NCI-H146 (cell line): ENCODE results near the gene PCYT1B.
A peak's percentile ranks its signal among the peaks of the same experiment; 100 is the strongest.
"Not testable (repeated sequence)": the region's sequence is repeated elsewhere in the genome, so short reads cannot be mapped to it uniquely, and the experiment has no call there.

ENCODE experiments used
- DNase-seq: peaks from one replicate; lab custom pipeline; 2025; lab: John Stamatoyannopoulos, UW

Gene PCYT1B

DNA sequence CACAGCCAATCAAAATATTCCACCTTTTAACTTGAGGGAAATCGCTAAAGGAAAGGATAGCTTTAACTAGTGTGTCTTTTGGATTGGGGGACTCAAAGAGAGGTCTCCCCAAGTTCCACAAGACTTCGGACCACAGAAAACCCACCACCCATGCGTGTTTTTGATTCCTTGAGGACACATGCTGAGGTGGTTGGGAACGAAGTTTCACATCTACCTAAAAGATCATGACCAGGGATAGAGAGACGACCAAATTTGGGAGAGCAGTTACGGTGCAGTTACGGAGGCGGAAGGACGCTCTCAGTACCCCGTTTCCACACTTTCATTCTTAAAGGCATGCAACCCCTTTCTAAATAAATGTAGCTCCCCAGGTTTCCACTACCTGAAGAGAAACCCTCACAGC is 1.1 kb downstream of the PCYT1B start:
- DNase-seq, result no peak

DNA sequence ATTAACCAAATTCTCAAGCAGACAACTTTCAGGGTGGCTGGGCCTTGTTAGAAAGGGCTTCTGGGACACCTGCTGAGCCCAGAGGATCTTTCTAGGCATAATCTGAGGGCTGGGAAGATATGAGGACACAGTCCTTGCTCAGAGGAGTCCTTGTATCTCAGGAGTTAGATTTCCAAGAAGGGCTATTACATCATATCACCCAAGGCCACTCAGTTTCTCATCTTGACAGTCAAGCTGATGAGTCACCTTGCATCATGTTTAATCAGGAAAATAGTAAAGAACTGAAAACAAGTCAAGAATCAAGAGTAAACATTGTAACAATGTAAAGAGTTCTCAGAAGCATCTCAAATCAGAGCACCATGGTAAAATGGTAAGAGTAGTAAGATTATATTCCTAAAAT is 4.0 kb downstream of the PCYT1B start:
- no peak for DNase-seq

DNA sequence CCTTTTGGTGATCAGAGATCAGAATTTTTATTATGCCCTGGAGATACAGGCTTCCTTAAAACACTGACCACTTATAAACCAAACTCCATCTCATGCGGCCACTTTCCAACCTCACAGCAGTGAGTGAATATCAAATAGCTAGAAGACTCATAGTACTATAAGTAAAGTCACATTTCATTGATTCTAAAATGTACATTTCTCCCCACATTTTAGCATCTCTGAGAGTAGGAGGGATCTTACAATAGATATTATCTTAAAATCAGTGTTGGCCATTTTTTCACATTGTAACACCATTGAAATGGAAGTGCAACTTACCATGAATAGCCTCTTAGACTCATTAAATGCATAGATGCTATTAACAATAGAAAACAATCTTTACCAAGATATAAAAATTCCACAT is 17.4 kb downstream of the PCYT1B start:
- no peak for DNase-seq

DNA sequence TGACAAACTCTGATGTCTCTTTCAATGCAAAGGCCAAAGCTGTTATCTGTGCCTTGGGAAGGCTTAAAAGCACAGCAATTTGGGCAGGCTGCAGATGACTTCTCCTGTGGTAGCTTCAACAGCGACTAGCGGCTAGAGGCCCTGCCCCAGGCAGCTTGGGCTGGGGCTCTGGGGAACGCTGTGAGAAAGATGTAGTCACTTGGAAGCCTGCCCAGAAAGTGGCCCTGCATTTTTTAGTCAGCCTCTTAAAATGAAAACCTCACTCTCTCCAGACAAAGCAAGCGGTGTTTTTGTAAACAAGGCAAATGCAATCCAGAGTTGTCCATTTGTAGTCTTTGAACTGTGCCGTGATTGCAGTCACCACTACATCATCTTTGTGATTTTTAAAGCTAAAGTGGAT is 27.5 kb downstream of the PCYT1B start:
- no peak for DNase-seq

DNA sequence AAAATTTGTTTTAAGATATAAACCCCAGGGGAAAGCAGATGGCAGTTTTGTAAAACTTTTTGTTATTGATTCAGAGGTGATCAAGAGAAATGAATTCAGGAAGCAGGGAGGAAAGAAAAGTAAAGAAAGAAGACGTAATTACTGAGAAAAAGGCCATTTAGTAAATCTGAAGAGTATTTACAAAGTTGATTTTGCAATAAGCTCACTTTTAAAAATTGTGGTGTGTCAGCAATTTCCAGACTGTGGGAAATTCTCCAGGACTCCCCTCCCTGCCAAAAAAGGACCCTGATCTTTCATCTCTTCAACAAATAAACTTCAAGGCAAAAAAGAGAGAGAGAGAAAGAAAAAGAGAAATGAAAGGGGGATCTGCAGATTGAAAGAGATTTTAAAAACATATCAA is 36.6 kb downstream of the PCYT1B start:
- DNase-seq, result no peak

DNA sequence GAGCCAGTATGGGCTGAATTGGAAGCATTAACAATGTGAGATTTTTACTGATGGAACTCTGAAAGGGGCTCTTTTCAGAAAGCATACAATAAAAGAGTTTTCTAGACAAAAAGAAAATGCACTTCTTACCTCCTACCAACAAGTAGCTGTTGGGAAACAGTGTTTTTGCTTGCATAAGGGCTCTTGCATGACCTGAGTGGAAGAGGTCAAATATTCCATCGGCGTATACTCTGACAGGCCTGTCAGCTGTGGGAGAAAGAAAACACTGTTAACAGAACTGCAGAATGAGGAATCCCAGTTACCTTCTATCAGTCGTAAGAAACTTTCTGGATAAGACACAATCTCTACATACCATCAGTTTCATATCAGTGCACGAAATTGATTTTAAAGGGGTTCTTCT is 39.5 kb downstream of the PCYT1B start:
- no peak for DNase-seq

DNA sequence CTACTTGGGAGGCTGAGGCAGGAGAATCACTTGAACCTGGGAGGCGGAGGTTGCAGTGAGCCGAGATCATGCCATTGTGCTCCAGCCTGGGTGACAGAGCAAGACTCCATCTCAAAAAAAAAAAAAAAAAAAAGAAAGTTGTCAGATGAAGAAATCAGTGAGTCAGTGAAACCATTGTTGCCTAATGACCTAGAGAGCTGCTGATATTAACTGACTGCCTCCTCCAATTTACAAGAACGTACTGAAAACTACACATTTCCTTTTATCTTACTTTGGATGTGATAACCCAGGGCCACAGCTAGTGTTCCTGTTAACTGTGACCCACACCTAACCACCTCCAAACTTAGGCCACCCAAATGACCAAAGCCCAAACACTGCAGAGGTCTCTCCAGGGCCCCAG is 41.2 kb downstream of the PCYT1B start:
- not testable (repeated sequence) for DNase-seq

DNA sequence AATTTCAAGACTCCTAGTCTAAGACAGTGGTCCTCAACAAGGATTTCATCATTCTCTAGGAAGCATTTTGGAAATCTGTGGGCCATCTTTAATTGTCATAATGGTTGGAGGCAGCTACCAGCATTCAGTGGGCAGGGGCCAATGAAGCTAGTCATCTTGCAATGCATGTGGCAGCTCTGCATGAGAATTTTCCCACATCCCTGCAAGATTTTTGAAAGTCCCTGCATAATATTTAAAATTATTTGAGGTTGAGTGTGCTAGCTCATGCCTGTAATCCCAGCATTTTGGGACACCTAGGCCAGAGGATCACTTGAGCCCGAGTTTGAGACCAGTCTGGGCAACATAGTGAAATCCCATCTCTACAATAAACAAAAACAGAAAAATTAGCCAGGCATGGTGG is 44.0 kb downstream of the PCYT1B start:
- no peak for DNase-seq

DNA sequence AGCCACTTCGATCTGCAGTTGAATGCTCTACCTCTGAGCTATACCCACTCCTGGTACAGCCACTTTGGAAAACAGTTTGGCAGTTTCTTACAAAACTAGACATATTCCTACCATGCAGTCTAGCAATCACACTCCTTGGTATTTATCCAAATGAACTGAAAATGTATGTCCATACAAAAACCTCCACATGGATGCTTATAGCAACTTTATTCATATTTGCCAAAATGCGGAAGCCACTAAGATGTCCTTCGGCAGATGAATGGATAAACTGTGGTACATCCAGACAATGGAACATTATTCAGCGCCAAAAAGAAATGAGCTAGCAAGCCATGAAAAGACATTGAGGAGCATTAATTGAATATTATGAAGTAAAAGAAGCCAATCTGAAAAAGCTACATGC is 45.3 kb downstream of the PCYT1B start:
- DNase-seq, result no peak

DNA sequence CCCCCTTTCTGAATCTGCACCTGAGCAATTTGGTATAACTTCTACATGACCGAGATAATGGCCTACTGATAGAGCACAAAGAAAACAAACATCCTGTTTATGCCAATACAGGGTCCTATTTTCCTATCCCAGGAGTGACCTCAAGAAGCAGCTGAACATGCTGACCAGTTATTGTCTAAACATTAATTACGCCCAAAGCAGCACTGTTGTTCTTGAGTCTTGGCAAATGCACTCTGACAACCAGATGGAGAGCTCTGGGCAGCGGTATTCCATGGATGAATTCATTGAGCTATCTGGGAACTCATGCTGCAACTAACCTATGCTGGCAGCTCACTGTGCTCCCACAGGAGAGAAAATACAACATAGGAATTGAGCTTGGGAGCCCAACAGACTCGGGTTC is 52.6 kb downstream of the PCYT1B start:
- DNase-seq, result peak; percentile 4

DNA sequence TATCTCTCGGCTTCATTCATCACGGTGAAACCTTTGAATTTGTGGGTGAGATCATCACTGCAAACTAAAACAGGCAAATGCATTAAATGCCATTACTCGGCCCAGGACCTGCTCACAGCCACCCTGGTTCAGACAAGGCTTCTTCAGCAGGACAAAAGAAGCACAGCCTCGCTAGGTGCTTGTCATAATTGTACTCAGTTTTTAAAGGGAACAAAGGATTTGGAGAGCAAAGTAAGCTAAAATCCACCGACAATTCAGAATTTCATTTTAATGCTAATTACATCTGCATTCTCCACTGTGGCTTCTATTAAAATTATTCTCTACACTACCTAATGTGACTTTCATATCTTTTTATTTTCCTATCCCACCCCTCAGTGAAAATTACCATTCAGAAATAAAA is 57.0 kb downstream of the PCYT1B start:
- no peak for DNase-seq

DNA sequence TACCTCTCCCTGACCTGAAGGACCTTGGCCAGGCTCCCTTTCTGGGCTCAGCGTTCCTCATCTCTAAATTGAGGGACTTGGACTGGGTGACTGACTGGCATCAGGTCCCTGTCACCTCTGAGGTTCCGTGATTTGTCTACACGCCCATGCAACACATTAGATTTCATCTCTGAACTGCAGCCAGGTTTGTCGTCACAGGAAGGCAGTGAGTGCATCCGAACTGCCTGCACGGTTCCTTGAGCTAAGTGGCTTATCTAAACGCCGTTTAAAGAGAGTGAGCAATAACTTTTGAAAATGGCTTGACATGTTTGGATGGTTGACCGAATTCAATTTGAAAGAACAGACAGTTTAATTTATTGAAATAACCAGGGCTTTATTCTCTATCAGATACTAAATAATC is 70.1 kb downstream of the PCYT1B start:
- no peak for DNase-seq

DNA sequence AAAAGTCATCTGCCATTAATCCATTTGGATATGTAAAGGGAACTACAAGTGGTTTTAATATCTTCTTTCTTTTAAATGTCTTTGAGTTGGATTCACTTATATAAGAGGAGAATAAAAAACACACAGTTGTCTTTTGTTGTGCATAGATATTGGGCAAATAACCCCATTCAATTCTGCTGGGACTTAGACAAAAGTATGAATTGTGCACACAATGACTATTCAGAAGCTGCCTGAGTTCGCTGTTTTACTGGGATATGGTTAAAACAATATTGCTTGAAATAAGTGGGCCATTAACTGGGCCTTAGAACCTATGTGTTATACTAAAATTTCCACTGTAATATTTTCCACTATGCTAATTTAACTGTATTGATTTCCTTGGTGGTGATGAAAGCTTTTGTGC is 71.7 kb downstream of the PCYT1B start:
- DNase-seq, result no peak

DNA sequence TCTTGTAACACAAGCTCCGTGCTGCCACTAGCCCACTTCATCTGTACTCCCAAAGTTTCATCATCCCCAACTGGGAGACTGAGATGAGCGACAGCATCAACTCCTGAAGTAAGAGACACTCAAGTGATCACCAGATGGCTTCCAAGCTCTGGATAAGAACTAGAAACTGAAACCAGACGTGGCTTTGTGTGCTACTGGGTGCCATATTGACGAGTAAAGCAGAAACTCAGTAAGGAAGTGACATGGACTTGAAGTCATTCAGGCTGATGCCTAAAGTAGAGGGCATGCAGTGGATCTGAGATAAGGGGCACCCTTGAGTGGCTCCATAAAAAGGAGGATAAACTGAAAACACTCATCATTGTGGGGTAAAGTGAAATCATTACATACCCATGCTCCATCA is 72.4 kb downstream of the PCYT1B start:
- no peak for DNase-seq

DNA sequence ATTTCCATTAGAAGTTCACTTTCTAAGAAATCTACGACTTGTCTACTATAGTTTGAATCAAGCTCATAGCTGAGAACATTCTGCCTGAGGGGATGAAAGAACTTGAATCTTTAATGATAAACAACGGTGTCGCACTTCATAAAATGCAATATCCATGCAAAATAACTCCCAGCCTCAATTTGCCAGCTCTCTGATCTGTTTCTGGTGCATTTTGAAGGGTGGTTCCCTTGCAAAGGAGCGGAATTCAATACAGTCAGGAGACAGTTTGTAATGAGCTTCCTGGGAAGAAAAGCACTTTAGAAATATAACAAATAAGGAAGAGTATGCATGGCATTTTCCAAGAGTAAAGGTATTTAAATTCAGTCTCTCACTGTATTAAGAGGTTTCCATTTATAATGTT is 80.0 kb downstream of the PCYT1B start:
- no peak for DNase-seq

DNA sequence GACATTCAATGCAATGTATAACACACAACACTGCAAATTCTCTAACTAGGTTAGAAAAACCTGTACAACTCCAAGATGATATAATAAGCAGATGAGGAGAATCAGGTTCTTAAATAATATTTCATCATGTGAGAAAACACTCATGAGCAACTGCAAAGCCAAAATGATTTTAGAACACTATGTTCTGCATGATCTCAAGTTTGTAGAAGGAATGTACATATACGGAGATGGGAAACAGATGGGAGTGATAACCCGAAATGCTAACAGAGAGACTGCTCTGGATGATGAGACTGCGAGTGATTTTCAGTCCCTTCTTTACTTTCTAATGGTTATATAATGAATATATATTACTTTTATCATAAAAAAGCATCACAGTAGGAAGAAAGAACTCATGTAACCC is 80.9 kb downstream of the PCYT1B start:
- no peak for DNase-seq

DNA sequence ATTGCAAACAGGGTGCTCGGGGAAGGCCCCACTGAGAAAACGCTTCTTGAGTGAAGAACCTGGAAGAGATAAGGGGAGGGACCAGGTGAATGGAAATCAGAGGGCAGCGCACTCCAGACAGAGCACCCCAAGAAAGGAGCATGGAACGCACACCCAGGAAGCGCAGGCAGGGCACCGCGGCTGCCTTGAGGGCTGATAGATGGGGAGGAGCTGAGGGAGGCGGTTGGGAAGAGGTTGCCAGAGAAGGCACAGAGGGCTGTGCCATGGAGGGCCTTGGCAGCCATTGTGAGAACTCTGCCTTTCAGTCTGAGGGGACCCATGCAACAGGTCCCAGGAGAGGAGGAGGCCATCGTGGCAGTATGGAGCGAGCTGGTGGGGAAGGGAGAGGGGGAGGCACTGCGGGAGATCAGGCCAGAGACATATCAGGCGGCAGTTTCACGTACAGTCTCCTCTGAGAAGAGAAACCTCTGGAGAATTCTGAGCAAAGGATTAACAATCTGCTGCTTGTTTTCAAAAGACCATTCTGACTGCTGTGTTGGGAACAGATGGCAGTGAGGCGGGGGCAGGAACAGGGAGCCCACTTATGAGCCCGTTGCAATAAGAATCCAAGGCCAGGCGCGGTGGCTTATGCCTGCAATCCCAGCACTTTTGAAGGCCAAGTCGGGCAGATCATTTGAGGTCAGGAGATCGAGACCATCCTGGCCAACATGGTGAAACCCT is 83.7 kb downstream of the PCYT1B start:
- no peak for DNase-seq

DNA sequence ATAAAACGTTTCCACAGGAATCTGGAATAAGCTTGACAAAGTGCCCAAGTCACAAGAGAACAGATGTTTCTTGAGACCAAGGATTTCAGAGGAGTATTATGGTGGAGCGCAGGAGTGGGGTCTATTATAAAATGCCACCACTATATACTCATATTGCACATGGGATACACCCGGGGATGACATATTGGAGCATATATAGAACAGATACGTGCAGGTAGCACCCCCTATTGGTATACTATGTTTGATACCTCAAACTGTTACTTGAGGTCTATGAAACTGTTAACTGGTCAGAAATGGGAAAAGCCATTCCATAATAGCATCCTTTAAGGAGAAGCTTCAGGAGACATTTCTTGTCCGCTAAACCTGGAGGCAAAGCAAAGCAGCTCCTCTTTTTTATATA is 86.0 kb downstream of the PCYT1B start:
- DNase-seq, result peak; percentile 1

DNA sequence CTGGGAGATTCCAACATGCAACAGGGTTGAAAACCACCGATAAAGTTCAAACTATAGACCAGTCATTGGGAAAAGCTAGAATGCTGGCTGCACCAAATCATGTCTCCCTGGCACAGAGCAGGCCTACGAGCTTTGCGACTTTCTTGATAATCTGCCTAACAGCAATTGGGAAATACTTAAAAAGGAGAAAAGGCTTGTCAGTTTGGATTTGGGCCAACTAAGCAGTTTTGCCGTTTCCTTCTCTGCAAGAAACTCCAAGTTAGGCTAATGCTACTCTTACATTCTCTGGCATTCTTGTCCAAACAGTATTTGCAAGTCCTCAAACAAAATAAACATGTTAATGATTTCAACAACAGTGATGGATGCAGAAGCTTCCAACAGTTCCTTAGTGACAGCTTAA is 94.1 kb downstream of the PCYT1B start:
- no peak for DNase-seq

DNA sequence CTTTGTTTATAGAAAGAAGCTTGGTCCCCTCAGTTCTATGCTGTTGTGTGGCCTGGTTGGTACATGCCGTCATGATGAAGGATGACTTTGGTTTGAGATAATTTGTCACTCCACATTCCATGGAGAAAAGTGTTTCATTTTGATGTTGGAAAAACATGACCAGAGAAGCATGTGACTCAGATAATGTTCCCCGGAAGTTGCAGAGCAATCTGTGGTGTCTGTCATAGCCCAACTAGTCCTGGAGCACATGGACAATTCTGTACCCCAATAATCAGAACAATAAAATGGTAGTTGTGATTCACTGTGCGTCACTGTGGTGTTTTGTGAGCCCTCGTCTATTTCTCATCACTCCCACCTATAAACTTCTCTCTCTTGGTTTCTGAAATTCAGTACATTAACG is 97.0 kb downstream of the PCYT1B start:
- DNase-seq, result no peak

DNA sequence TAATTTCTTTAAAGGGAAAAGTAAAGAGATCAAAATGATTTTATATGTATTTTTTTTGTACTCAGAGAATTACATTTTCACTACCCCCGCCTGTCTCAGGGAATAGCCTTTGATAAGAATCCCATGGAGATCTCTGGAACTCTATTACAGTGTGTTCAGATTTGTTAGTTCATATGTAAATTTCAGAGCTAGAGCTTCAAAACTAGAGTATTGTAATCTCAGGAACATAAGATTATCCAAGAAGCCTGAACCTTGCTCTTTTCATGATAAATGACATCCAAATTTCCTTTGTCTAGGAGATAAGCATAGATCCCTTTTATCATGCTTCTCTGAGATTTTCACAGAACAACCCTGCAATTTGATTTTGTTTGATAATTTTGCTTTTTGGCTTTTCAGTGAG is 99.2 kb downstream of the PCYT1B start:
- DNase-seq, result no peak

DNA sequence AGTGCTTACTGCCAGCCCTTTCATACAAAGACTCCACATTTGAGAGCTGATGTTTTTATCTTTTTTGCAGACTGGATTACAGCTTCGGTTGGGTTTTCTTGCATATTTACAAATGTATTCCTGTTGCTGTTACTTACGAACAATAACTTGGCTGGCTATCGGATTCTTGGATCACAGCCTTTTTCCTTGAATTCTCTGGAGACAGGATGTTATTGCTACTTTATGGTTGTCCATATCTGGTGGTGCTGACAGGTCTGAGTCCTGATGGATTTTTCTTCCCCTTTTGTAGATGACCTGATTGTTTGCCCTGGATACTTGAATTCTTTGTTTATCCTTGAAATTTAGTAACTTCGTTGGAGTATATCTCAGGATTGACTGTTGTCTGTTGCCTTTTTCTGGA is 104.4 kb downstream of the PCYT1B start:
- no peak for DNase-seq

DNA sequence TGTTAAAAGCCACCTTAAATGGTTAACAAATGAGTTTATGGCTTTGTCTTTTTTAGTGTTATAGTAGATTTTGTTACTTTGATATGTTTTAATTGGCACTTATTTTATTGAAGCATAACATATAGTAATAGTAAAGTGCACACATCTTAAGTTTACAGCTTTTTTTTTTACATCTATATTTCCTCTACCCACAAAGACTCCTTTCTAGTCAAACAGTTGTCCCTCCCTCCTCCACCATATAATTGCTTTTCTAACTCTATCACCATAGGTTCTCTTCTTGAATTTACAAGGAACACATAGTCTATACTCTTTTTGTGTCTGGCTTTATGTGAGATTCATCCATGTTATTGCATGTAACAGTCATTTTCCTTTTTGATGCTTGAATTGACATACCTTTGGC is 110.6 kb downstream of the PCYT1B start:
- no peak for DNase-seq

DNA sequence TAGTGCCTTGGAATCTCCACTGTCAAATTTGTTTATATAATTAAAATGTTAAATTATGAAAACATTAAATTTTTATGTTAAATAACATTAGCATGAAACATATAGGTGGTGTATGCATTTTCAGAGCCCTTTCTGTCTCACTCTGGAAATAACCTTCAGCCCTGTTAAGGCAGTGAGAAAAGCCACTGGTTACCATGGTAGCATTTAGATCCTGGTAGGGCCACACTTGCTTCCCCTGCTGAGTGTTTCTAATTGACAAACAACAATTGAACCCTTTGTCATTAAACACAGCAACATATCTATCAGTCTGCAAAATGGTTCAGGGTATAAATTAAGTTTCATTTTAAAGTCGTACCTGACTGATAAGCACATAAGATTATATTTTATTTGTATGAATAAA is 118.5 kb downstream of the PCYT1B start:
- DNase-seq, result peak; percentile 22

DNA sequence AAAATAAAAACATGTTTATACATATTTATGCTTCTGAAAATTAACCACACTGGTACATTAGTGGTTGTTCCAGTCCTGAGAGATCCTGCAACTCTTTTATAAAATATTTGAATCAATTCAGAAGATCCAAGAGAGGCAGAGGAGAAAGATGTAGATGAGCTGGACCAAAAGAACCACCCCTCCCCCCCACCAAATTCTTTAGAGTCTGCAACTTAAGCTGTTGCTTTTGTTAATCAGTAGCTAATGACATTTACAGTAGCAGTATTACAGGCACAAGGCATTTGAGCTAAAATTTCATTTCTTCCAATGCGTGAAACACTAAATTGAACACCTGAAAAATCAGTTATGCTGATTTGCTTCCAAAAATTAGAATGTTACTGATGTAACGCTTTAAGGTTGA is 120.5 kb downstream of the PCYT1B start:
- DNase-seq, result no peak
